NCI-H1930 (cell line): ENCODE measurements around the gene AMDHD2.
"Not testable (repeated sequence)": the region's sequence is repeated elsewhere in the genome, so short reads cannot be mapped to it uniquely, and the experiment has no call there.

ENCODE experiments used
- DNase-seq, 2 experiments: peaks; one replicate each; lab custom pipeline; 2025; lab: John Stamatoyannopoulos, UW

Gene AMDHD2

GRCh38 chr16:2580818-2581217, 60.6 kb downstream of the AMDHD2 start:
- DNase-seq, result not testable (repeated sequence)
